NCI-H187 treated with DMSO at 0.1 percent for 48 hours (cell line): ENCODE data around the gene TMCC3.

ENCODE experiments used
- DNase-seq: peaks from one replicate; lab custom pipeline; 2025; lab: John Stamatoyannopoulos, UW

TMCC3 gene

DNA sequence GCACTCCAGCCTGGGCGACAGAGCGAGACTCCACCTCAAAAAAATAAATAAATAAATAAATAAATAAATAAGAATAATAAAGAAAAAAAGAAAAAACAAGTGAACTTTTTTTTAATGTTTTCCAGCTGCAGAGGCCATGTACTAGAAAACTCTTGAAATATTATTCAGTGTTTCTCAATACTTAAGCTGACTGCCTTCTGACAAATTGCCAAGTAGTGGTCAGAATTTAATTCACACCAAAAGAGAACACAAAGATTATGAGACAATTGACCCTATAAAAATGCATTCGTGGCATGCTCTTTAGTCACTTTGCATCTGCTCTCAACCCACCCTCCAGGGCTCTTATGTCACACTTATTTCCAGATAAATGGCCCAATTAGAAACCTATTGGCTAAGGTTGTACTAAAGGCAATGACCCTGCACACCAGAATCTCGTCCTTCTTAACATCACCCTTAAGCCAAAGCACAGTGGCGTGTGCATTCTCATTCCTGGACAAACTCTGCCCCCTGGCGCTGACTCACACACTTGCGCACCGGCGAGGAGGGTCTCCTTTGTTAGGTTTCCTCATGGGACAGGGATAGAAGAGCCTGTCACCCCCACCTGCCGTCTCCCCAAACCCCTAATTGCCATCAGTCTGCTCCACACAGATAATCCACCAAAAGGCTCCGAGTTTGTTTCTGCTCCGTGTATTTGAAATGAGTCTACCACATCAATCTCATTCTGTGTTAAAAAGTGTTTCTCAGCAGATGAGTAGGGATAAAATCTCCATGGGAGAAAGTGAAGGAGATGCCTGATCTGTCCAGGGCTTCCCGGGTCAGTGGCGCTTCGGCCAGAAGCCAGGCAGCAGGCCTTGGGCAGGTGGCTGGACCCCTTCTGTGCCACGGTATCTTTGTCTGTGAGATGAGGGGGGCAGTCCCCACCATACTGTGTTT, 117.6 kb downstream of the TMCC3 start:
- DNase-seq = peak; percentile 47

DNA sequence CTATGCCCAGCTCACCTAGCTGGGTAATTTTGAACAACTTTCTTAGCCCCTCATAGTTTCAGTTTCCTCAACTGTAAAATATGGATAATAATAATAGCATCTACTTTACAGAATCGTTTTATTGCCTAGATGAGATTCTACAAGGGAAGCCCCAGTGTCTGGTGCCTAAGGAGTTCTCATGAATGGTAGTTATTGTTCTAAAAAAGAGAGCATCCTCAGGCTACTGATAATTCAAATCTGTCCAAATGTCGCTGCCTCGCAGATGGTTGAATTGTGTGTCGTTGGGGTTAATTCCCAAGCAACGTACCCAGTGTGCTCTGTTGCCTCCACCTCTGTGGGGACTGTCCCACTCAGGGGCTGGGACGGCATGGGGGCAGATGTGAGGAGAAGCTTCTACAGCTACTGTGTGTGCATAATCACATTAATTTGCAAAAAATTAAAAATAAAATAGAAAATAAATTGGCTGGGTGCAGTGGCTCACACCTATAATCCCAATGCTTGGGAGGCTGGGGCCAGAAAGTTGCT, 119.1 kb downstream of the TMCC3 start:
- no peak for DNase-seq

DNA sequence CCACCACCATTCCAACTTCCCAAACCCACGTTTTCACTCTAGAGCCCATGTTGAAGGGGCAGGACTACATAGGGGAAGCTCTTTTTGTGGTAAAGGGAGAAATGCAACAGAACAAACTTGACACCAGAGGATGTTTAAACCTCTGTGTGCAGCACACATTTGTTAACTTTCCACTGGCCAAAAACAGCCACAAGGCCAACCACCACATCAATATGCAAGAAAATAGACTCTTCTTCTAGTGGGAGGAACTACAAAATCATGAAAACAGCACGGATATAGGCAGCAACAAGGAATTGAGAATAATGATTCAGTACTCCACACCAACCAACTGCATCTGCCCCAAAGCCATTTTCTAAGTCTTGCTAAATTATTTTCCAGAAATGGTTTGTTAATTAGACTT, 124.4 kb downstream of the TMCC3 start:
- no peak for DNase-seq
